Brain pericyte (primary cell): ENCODE measurements around the gene ST8SIA1.
"Not testable (repeated sequence)": the region's sequence is repeated elsewhere in the genome, so short reads cannot be mapped to it uniquely, and the experiment has no call there.

ENCODE experiments used
- DNase-seq: peaks from one replicate; pipeline ENCODE4 v3.0.0-alpha.2; 2012; ENCODE audit warnings: low read depth, low spot score

ST8SIA1 gene

DNA sequence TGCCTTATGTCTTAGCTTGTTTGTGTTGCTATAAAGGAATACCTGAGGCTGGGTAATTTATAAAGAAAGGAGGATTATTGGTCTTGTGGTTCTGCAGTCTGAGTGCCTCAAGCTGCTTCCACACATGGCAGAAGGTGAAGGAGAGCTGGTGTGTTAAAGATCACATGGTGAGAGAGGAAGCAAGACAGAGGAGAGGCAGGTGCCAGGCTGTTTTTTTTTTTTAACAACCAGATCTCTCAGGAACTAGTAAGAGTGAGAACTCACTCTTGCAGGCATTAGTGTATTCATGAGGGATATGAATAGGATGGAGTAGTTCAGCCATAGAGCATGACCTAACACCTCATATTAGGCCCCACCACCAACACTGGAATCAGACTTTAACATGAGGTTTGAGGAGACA is 165.1 kb downstream of the ST8SIA1 start:
- no peak for DNase-seq

DNA sequence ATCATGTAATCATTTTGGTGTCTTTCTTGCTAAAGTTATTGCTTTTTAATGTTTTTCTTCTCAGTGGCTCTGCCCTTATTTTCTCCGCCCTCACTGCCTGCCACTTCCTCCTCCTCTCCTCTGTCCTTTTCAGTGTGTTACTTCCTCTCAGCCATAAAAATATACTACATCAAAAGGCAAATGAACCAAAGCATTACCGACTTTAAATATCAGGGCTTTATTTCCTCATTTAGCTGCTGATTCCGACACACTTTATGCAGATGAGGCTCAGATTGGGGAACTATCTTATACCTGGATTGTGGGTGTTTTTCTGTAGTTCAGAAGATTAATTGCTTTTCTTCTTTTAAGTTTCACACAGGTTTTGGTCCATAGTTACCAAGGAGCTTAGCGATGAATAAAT is 170.4 kb downstream of the ST8SIA1 start:
- no peak for DNase-seq

DNA sequence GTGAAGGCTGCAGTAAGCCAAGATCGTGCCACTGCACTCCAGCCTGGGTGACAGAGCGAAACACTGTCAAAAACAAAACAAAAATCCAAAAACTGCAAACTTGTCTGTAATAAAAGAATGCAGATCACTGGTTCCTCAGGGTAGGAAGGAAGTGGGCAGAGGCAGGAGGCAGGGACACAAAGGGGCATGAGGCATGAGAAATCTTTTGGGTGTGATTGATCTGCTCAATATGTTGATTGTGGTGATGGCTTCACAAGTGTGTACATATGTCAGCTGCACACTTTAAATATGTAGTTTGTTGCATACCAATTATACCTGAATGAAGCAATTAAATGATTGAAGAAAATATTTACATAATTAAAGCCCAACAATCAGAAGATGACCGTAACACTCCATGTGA is 170.9 kb downstream of the ST8SIA1 start:
- DNase-seq = no peak

DNA sequence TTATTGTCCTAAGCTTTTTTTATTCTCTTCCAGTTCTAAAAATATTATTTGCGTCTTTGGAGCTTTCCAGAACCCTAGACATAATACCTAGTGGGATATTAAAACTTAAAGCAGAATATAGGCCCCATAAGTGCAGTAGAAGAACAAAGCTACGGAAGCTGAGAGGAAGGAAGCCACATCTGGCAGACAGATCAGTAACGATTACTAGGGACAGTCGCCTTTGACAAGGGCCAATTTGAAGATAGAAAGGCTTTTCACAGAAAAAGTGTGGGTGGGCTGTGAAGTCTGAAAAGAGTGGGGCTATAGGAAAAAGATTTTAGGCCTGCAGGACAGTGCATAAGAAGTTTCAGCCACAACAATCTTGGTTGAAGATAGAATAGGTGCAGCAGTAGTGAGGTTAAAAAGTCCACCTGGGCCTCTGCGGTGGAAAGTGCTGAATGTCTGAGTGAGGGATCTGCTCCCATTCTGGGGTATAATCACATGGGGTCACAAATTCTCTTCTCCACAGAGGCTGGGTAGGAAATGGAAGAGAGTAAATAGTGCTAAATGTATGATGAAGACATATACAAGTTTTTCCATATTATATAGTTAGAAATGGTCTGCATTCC is 174.0 kb downstream of the ST8SIA1 start:
- no peak for DNase-seq

- not testable (repeated sequence) for DNase-seq
Observed at GRCh38 chr12:22149286-22149685, 185.2 kb downstream of the ST8SIA1 start.

GRCh38 chr12:22146686-22147085 is 187.8 kb downstream of the ST8SIA1 start:
- DNase-seq = not testable (repeated sequence)
